ENCODE data around the gene MIA3. TPM values are rescaled to one million over a fixed set of nuclear protein-coding genes. Genes with fewer than 3 reads are reported as not detected.

MIA3 gene
- total RNA-seq, 1 experiment from 2014 or later: 56.3 TPM

- intact Hi-C loops (cut with micrococcal nuclease; ENCODE audit: unreplicated experiment): no loop called here
- Histone ChIP-seq H3K4me1 (ENCODE audit: insufficient read depth, low read length, poor library complexity, severe bottlenecking) (peaks cover 12% of the 10 kb centered on the region), H3K9me3 (ENCODE audit: low read depth, low read length, poor library complexity, severe bottlenecking) (no peaks in the 10 kb centered on the region), H3K36me3 (ENCODE audit: insufficient read depth, low read length, poor library complexity, severe bottlenecking) (peaks cover 18% of the 10 kb centered on the region), H3K27me3 (replicated peaks; ENCODE audit: insufficient read depth, low read depth, low read length, poor library complexity) (peaks cover 20% of the 10 kb centered on the region), H3K4me3 (ENCODE audit: low read depth, low read length, poor library complexity, severe bottlenecking) (peak overlapping the region; percentile 89), H3K27ac (ENCODE audit: low read depth, low read length, poor library complexity, severe bottlenecking) (no peak overlapping the region)
- TSS peak; percentile 48 for BruUV-seq (replicated peaks)
- TF ChIP-seq CTCF (conservative IDR thresholded peaks at IDR 0.05; ENCODE audit: low read depth, low read length) (no peak), EZH2 (IDR thresholded peaks at IDR 0.05; ENCODE audit: borderline replicate concordance, low read depth, low read length, poor library complexity, severe bottlenecking) (no peak)
- DNase-seq (ENCODE audit: low spot score): peak; percentile 28
- ChIA-PET POLR2A (ENCODE audit: low non-redundant PET) (no interaction called here), CTCF (no interaction called here)
These were observed 1.1 kb downstream of the MIA3 start for GRCh38 chr1:222618880-222619596.

- no peak overlapping the region for H3K4me3 ChIP-seq (ENCODE audit: low read depth, low read length, poor library complexity, severe bottlenecking)
- no peak for DNase-seq (ENCODE audit: low spot score)
- ChIA-PET POLR2A (ENCODE audit: low non-redundant PET) (no interaction called here), CTCF (no interaction called here)
- H3K9me3 ChIP-seq (ENCODE audit: low read depth, low read length, poor library complexity, severe bottlenecking): no peaks in the 10 kb centered on the region
- H3K4me1 ChIP-seq (ENCODE audit: insufficient read depth, low read length, poor library complexity, severe bottlenecking): peaks cover 12% of the 10 kb centered on the region
- H3K27ac ChIP-seq (ENCODE audit: low read depth, low read length, poor library complexity, severe bottlenecking): no peak overlapping the region
- intact Hi-C loops (cut with micrococcal nuclease; ENCODE audit: unreplicated experiment): no loop called here
- TF ChIP-seq EZH2 (IDR thresholded peaks at IDR 0.05; ENCODE audit: borderline replicate concordance, low read depth, low read length, poor library complexity, severe bottlenecking) (no peak), CTCF (conservative IDR thresholded peaks at IDR 0.05; ENCODE audit: low read depth, low read length) (no peak)
- peaks cover 5% of the 10 kb centered on the region for H3K27me3 ChIP-seq (replicated peaks; ENCODE audit: insufficient read depth, low read depth, low read length, poor library complexity)
- BruUV-seq (replicated peaks): no TSS peak
- peaks cover 27% of the 10 kb centered on the region for H3K36me3 ChIP-seq (ENCODE audit: insufficient read depth, low read length, poor library complexity, severe bottlenecking)
These were observed 2.7 kb downstream of the MIA3 start for GRCh38 chr1:222620566-222620965.

- CTCF ChIA-PET: no interaction called here
- no peak for DNase-seq (ENCODE audit: low spot score)
These were observed 4.9 kb downstream of the MIA3 start for GRCh38 chr1:222622765-222623164.

More at GRCh38 chr1:222622765-222623164, 4.9 kb downstream of the MIA3 start:
- no peak overlapping the region for H3K4me3 ChIP-seq (ENCODE audit: low read depth, low read length, poor library complexity, severe bottlenecking)
- no peak overlapping the region for H3K27ac ChIP-seq (ENCODE audit: low read depth, low read length, poor library complexity, severe bottlenecking)
- peaks cover 47% of the 10 kb centered on the region for H3K36me3 ChIP-seq (ENCODE audit: insufficient read depth, low read length, poor library complexity, severe bottlenecking)
- intact Hi-C loops (cut with micrococcal nuclease; ENCODE audit: unreplicated experiment): no loop called here
- BruUV-seq (replicated peaks): no TSS peak
- POLR2A ChIA-PET (ENCODE audit: low non-redundant PET): no interaction called here
- H3K27me3 ChIP-seq (replicated peaks; ENCODE audit: insufficient read depth, low read depth, low read length, poor library complexity): no peaks in the 10 kb centered on the region
- no peak for TF ChIP-seq EZH2 (IDR thresholded peaks at IDR 0.05; ENCODE audit: borderline replicate concordance, low read depth, low read length, poor library complexity, severe bottlenecking)
- no peak for TF ChIP-seq CTCF (conservative IDR thresholded peaks at IDR 0.05; ENCODE audit: low read depth, low read length)
- peaks cover 7% of the 10 kb centered on the region for H3K4me1 ChIP-seq (ENCODE audit: insufficient read depth, low read length, poor library complexity, severe bottlenecking)
- H3K9me3 ChIP-seq (ENCODE audit: low read depth, low read length, poor library complexity, severe bottlenecking): no peaks in the 10 kb centered on the region
